Breast epithelium (tissue), 4 donors: ENCODE measurements around the gene MSANTD3. TPM values are rescaled to one million over a fixed set of nuclear protein-coding genes. Genes with fewer than 3 reads are reported as not detected.

Experiments
- DNase-seq, 2 donors: peaks; one replicate each; pipeline ENCODE4 v3.0.0-alpha.2; 2019; ENCODE audit warnings: low spot score in 2 of 2
- H3K27ac ChIP-seq, 2 donors: fragments of 200-600 bp; sonication (generic) in 1 of 2; one replicate each; pipeline ENCODE4 v1.5.1; 2016 to 2019; ENCODE audit warnings: mild to moderate bottlenecking in 1 of 2
- H3K27me3 ChIP-seq, 2 donors: fragments of 200-600 bp; sonication (generic) in 1 of 2; one replicate each; pipeline versions ENCODE4 v1.5.1 to v1.6.0; 2017 to 2019; ENCODE audit warnings: control low read depth in 1 of 2, mild to moderate bottlenecking in 1 of 2
- H3K36me3 ChIP-seq: fragments of 200-600 bp; one replicate; pipeline ENCODE4 v1.5.1; 2019
- H3K4me1 ChIP-seq, 2 donors: fragments of 200-600 bp; sonication (generic); one replicate each; pipeline ENCODE4 v1.5.1; 2016 to 2019; ENCODE audit warnings: control low read depth in 1 of 2
- H3K4me3 ChIP-seq, 3 donors: fragments of 200-600 bp; sonication (generic); 1 replicate in 2 of 3; 2 replicates in 1 of 3; pipeline ENCODE4 v1.5.1; 2016 to 2019; ENCODE audit warnings: mild to moderate bottlenecking in 3 of 3, moderate library complexity in 2 of 3
- H3K9me3 ChIP-seq, 2 donors: fragments of 200-600 bp; sonication (generic) in 1 of 2; one replicate each; pipeline ENCODE4 v1.5.1; 2016 to 2019; ENCODE audit warnings: control low read depth in 1 of 2
- POLR2A ChIP-seq: fragments of 450-650 bp; IDR thresholded peaks from one replicate; pipeline ENCODE4 v1.6.1; 2016; ENCODE audit warnings: antibody characterized with exemption, mild to moderate bottlenecking, moderate library complexity
- POLR2AphosphoS5 ChIP-seq, 3 donors: sonication (generic); formaldehyde crosslinking; IDR thresholded peaks; one replicate each; pipeline ENCODE4 v1.6.1; 2017; ENCODE audit warnings: antibody characterized with exemption in 3 of 3
- intact Hi-C: fragments of 100-400 bp; cut with DNase I; formaldehyde crosslinking; loops from one replicate; pipeline ENCODE4 v1.15.1; 2023; ENCODE audit warnings: low total_unique reads
- total RNA-seq, 3 donors: library from RNA; depleted of rRNA; stranded (reverse); fragments of >200 nt; gene quantifications; one replicate each; pipeline ENCODE4 v1.1.0, GENCODE V29; 2016
- TF ChIP-seq, protein P1 (sequence below), 3 donors: fragments of 450-650 bp; IDR thresholded peaks; one replicate each; pipeline ENCODE4 v1.5.1; 2016 to 2017; ENCODE audit warnings: antibody characterized with exemption in 3 of 3, mild to moderate bottlenecking in 3 of 3, moderate library complexity in 3 of 3

The MSANTD3 gene
- total RNA-seq, 3 donors from 2014 or later = 13.0 to 23.9 (median 18.0) TPM

- TF ChIP-seq POLR2AphosphoS5 (IDR thresholded peaks at IDR 0.05) (no peak), POLR2A (no peak)
- TF ChIP-seq, protein P1, sequence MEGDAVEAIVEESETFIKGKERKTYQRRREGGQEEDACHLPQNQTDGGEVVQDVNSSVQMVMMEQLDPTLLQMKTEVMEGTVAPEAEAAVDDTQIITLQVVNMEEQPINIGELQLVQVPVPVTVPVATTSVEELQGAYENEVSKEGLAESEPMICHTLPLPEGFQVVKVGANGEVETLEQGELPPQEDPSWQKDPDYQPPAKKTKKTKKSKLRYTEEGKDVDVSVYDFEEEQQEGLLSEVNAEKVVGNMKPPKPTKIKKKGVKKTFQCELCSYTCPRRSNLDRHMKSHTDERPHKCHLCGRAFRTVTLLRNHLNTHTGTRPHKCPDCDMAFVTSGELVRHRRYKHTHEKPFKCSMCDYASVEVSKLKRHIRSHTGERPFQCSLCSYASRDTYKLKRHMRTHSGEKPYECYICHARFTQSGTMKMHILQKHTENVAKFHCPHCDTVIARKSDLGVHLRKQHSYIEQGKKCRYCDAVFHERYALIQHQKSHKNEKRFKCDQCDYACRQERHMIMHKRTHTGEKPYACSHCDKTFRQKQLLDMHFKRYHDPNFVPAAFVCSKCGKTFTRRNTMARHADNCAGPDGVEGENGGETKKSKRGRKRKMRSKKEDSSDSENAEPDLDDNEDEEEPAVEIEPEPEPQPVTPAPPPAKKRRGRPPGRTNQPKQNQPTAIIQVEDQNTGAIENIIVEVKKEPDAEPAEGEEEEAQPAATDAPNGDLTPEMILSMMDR (IDR thresholded peaks at IDR 0.05) = no peak
- Histone ChIP-seq H3K27me3 (no peaks in the 10 kb centered on the region), H3K36me3 (no peaks in the 10 kb centered on the region), H3K27ac (no peak overlapping the region), H3K4me3 (no peak overlapping the region), H3K4me1 (no peaks in the 10 kb centered on the region), H3K9me3 (no peaks in the 10 kb centered on the region)
- intact Hi-C loops = no loop called here
- no peak for DNase-seq
Measured at GRCh38 chr9:100485196-100485595, 58.3 kb downstream of the MSANTD3 start.

GRCh38 chr9:100486479-100487176, 59.7 kb downstream of the MSANTD3 start:
- TF ChIP-seq, protein P1 (IDR thresholded peaks at IDR 0.05) = no peak
- no peak for TF ChIP-seq POLR2AphosphoS5 (IDR thresholded peaks at IDR 0.05)
- TF ChIP-seq POLR2A = no peak
- intact Hi-C loops = no loop called here

GRCh38 chr9:100488177-100488576, 61.2 kb downstream of the MSANTD3 start:
- Histone ChIP-seq H3K36me3 (no peaks in the 10 kb centered on the region), H3K27ac (no peak overlapping the region), H3K4me1 (no peaks in the 10 kb centered on the region), H3K9me3 (no peaks in the 10 kb centered on the region), H3K27me3 (no peaks in the 10 kb centered on the region), H3K4me3 (no peak overlapping the region)
- no peak for DNase-seq
- TF ChIP-seq POLR2A (no peak), POLR2AphosphoS5 (IDR thresholded peaks at IDR 0.05) (no peak)
- TF ChIP-seq, protein P1 (IDR thresholded peaks at IDR 0.05) = no peak
- intact Hi-C loops = no loop called here

More at GRCh38 chr9:100486479-100487176, 59.7 kb downstream of the MSANTD3 start:
- no peaks in the 10 kb centered on the region for H3K9me3 ChIP-seq
- H3K4me1 ChIP-seq = no peaks in the 10 kb centered on the region
- no peaks in the 10 kb centered on the region for H3K27me3 ChIP-seq
- no peak overlapping the region for H3K4me3 ChIP-seq
- H3K36me3 ChIP-seq = no peaks in the 10 kb centered on the region
- no peak overlapping the region for H3K27ac ChIP-seq
- DNase-seq = no peak

GRCh38 chr9:100489836-100490235, 62.9 kb downstream of the MSANTD3 start:
- intact Hi-C loops = no loop called here
- Histone ChIP-seq H3K4me1 (no peaks in the 10 kb centered on the region), H3K9me3 (no peaks in the 10 kb centered on the region), H3K27ac (no peak overlapping the region), H3K4me3 (no peak overlapping the region), H3K27me3 (no peaks in the 10 kb centered on the region), H3K36me3 (no peaks in the 10 kb centered on the region)
- TF ChIP-seq, protein P1 (IDR thresholded peaks at IDR 0.05) = no peak
- TF ChIP-seq POLR2A (no peak), POLR2AphosphoS5 (IDR thresholded peaks at IDR 0.05) (no peak)
- no peak for DNase-seq

DNA sequence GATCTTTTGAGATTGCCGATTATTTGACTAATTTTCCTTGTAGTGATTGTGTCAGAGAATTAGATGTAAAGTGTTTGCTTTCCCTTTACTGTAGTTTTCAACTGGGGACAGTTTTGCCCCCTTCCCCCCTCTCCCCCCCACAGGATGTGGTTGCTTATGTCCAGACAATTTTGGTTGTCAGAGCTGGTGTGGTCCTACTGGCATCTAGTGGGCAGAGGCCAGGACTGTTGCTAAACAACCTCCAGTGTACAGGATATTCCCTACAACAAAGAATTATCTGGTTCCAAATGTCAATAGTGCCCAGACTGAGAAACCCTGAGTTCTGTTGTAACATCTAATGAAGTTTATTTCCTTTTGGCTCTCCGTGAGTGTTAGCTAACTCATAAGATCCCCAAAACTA, 66.0 kb downstream of the MSANTD3 start:
- DNase-seq = no peak
- intact Hi-C loops = no loop called here
- TF ChIP-seq, protein P1 (IDR thresholded peaks at IDR 0.05) = no peak
- TF ChIP-seq POLR2A (no peak), POLR2AphosphoS5 (IDR thresholded peaks at IDR 0.05) (no peak)

More for the DNA sequence above, 66.0 kb downstream of the MSANTD3 start:
- Histone ChIP-seq H3K4me3 (no peak overlapping the region), H3K27ac (no peak overlapping the region), H3K9me3 (no peaks in the 10 kb centered on the region), H3K36me3 (no peaks in the 10 kb centered on the region), H3K4me1 (no peaks in the 10 kb centered on the region), H3K27me3 (no peaks in the 10 kb centered on the region)
